Smooth muscle cell (in vitro differentiated cells): Measurements from ENCODE around the gene DLG5. TPM values are rescaled to one million over a fixed set of nuclear protein-coding genes. Genes with fewer than 3 reads are reported as not detected.

Experiments used
- DNase-seq: peaks from one replicate; lab custom pipeline; 2025; ENCODE audit not compliant: unreplicated experiment; lab: John Stamatoyannopoulos, UW
- H2AFZ ChIP-seq: fragments of 200-600 bp; sonication (generic); 2 replicates; pipeline ENCODE4 v1.6.0; 2016; ENCODE audit warnings: antibody characterized with exemption, low read depth, mild to moderate bottlenecking
- H3F3A ChIP-seq: fragments of 200-600 bp; sonication (generic); 2 replicates; pipeline ENCODE4 v1.6.0; 2017; ENCODE audit warnings: antibody characterized with exemption, low read depth
- H3K27ac ChIP-seq: fragments of 200-600 bp; sonication (generic); 2 replicates; pipeline ENCODE4 v1.5.1; 2016; ENCODE audit warnings: low read depth, mild to moderate bottlenecking
- H3K27me3 ChIP-seq: fragments of 200-600 bp; sonication (generic); 2 replicates; pipeline ENCODE4 v1.6.1; 2016; ENCODE audit warnings: low read depth, mild to moderate bottlenecking
- H3K36me3 ChIP-seq: fragments of 200-600 bp; sonication (generic); 2 replicates; pipeline ENCODE4 v1.5.1; 2016; ENCODE audit warnings: low read depth
- H3K4me1 ChIP-seq: fragments of 200-600 bp; sonication (generic); 2 replicates; pipeline ENCODE4 v1.5.1; 2016; ENCODE audit warnings: low read depth
- H3K4me2 ChIP-seq: fragments of 200-600 bp; sonication (generic); 2 replicates; pipeline ENCODE4 v1.6.0; 2016; ENCODE audit warnings: mild to moderate bottlenecking
- H3K4me3 ChIP-seq: fragments of 200-600 bp; sonication (generic); 2 replicates; pipeline ENCODE4 v1.5.1; 2016; ENCODE audit warnings: mild to moderate bottlenecking
- H3K79me2 ChIP-seq: fragments of 200-600 bp; sonication (generic); 2 replicates; pipeline ENCODE4 v1.6.0; 2016; ENCODE audit warnings: low read depth, mild to moderate bottlenecking
- H3K9ac ChIP-seq: fragments of 200-600 bp; sonication (generic); 2 replicates; pipeline ENCODE4 v1.6.0; 2016; ENCODE audit warnings: low read depth
- H3K9me3 ChIP-seq: fragments of 200-600 bp; sonication (generic); replicated peaks from 2 replicates; pipeline ENCODE4 v1.5.1; 2016; ENCODE audit warnings: low read depth
- H4K20me1 ChIP-seq: fragments of 200-600 bp; sonication (generic); 2 replicates; pipeline ENCODE4 v1.6.0; 2016; ENCODE audit warnings: low read depth
- WGBS: methylation state at CpG from one replicate; pipeline ENCODE4 v1.1.7; 2016; ENCODE audit warnings: low lambda C conversion rate; 5-methylcytosine and 5-hydroxymethylcytosine counted together
- polyA plus RNA-seq: library from polyadenylated mRNA; unstranded; fragments of >200 nt; fragmentation: Nextera tagmentation; extraction: Ambion mirVana; gene quantifications from 2 replicates; pipeline ENCODE4 v1.2.1, GENCODE V29; 2016
- total RNA-seq: library from RNA; depleted of rRNA; stranded (reverse); fragments of >200 nt; gene quantifications from 2 replicates; pipeline ENCODE4 v1.2.3, GENCODE V29; 2014
- TF ChIP-seq, protein P1 (sequence below): fragments of 200-600 bp; sonication (generic); IDR thresholded peaks from 2 replicates; pipeline ENCODE4 v1.5.1; 2017; ENCODE audit warnings: borderline replicate concordance, mild to moderate bottlenecking, antibody characterized with exemption; ENCODE audit not compliant: insufficient read depth, poor library complexity, severe bottlenecking

The DLG5 gene
- total and polyA plus RNA-seq, 2 experiments from 2014 or later = 11.3 to 21.8 TPM

DNA sequence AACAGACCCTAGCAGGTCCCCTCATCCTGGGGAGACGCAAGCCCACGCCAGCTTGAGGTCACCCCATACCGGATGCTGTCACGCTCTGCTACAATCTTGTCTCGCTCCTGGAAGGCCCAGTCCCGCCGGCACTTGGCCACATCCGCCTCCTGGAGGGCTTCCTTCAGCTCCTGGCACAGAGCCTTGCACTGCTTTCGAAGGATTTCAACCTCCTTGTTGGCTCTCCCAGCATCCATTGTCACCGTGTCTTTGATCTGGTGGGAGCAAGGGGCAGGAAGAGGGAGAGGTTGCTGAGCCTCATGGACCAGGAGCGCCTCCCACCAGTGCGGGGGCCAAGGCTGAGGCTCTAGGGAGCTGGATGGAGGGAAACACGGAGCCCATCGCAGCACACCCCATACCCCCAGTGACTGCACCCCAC, 90.9 kb downstream of the DLG5 start:
- WGBS = 94% methylated on average over 14 of the region's 14 CpGs
- Histone ChIP-seq H3K27me3 (no peaks in the 10 kb centered on the region), H3K4me1 (peaks cover 10% of the 10 kb centered on the region), H3F3A (no peaks in the 10 kb centered on the region), H3K27ac (no peak overlapping the region), H4K20me1 (peaks cover 3% of the 10 kb centered on the region), H2AFZ (no peak overlapping the region), H3K9ac (no peak overlapping the region), H3K36me3 (peaks cover under 1% of the 10 kb centered on the region), H3K79me2 (no peaks in the 10 kb centered on the region), H3K4me2 (no peak overlapping the region), H3K9me3 (no peaks in the 10 kb centered on the region), H3K4me3 (no peak overlapping the region)
- DNase-seq = no peak
- TF ChIP-seq, protein P1, sequence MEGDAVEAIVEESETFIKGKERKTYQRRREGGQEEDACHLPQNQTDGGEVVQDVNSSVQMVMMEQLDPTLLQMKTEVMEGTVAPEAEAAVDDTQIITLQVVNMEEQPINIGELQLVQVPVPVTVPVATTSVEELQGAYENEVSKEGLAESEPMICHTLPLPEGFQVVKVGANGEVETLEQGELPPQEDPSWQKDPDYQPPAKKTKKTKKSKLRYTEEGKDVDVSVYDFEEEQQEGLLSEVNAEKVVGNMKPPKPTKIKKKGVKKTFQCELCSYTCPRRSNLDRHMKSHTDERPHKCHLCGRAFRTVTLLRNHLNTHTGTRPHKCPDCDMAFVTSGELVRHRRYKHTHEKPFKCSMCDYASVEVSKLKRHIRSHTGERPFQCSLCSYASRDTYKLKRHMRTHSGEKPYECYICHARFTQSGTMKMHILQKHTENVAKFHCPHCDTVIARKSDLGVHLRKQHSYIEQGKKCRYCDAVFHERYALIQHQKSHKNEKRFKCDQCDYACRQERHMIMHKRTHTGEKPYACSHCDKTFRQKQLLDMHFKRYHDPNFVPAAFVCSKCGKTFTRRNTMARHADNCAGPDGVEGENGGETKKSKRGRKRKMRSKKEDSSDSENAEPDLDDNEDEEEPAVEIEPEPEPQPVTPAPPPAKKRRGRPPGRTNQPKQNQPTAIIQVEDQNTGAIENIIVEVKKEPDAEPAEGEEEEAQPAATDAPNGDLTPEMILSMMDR = no peak

DNA sequence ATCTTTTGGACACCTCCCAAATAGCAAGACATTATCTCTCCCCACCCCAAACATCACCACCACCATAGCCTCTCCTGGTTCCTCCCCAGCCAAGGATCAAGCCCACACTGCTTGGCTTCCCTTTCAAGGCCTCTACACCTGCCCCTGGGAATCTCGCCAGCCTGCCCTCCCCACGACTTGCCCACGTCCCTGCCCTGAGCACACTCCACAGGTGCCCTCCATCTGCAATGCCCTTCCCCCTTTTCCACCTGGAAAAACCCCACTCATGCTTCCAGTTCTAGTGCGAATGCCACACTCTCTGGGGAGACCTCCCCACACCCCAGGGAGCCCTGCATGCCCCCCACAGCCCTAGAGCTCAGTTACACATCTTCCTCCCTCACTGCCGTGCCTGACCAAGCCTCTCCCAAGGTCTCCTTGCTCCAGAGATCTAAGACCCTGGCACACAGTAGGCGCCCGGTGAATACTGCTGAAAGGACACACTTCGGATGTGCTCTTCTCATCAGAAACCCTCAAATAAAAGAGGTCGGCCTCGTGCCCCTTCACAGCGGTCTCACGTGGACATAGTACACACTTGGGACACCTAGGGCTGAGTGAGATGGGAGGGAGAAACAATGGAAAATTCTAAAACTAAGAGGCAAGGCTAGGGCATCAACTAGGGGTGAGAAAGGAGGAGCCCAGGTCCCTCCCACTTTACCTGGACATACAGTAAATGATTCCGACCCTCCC, 91.4 kb downstream of the DLG5 start:
- Histone ChIP-seq H3K27ac (no peak overlapping the region), H4K20me1 (peaks cover 3% of the 10 kb centered on the region), H2AFZ (no peak overlapping the region), H3K4me2 (no peak overlapping the region), H3K4me1 (peaks cover 10% of the 10 kb centered on the region), H3K9ac (no peak overlapping the region), H3K9me3 (no peaks in the 10 kb centered on the region), H3K4me3 (no peak overlapping the region), H3K79me2 (no peaks in the 10 kb centered on the region), H3F3A (no peaks in the 10 kb centered on the region), H3K36me3 (peaks cover 6% of the 10 kb centered on the region), H3K27me3 (no peaks in the 10 kb centered on the region)
- TF ChIP-seq, protein P1 = no peak
- DNase-seq = no peak
- 92% methylated on average over 13 of the region's 13 CpGs for WGBS

DNA sequence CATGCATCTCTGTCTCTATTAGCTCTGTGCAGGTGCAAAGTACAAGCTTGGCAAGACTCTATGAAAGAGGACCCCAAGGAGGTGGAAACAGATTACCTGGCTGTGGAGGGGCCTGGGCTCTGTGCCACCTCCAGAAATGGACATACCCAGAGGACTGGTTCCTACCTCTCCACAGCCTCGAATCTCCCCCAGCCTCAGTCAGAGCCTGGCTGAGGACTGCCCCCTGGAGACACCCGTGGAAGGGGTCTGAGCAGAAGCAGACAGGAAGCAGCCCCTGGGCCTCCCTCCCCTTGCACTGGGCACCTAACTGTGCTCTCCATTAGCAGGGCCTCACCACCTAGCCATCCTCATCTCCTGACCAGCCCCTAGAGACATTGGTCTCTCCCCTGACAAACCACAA, 92.0 kb downstream of the DLG5 start:
- H3F3A ChIP-seq = no peaks in the 10 kb centered on the region
- TF ChIP-seq, protein P1 = no peak
- H3K4me1 ChIP-seq = peaks cover 10% of the 10 kb centered on the region
- H3K9ac ChIP-seq = no peak overlapping the region
- H3K36me3 ChIP-seq = peaks cover 6% of the 10 kb centered on the region
- H2AFZ ChIP-seq = no peak overlapping the region
- no peaks in the 10 kb centered on the region for H3K79me2 ChIP-seq
- peaks cover 3% of the 10 kb centered on the region for H4K20me1 ChIP-seq
- H3K9me3 ChIP-seq = no peaks in the 10 kb centered on the region
- no peak overlapping the region for H3K4me3 ChIP-seq
- no peak overlapping the region for H3K4me2 ChIP-seq
- no peak overlapping the region for H3K27ac ChIP-seq
- no peaks in the 10 kb centered on the region for H3K27me3 ChIP-seq
- WGBS = 88% methylated on average over 2 of the region's 2 CpGs
- no peak for DNase-seq

DNA sequence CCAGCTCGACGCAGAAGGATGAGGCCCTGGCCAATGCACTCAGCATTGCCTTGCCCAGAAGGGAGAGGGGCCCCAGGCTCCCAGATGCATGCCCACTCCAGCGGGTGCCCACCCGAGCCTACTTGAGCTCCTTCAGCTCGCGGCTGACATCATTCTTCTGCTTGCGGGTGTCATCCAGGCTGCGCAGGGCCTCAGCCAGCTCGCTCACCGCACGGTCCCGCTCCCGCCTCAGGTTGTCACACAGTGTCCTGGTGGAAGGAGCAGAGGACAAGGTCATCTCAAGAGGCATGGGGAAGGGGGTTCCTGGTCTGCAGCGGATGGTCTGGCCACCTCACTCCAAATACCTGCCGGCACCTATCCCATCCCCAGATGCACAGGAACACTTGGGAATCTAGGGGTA, 92.8 kb downstream of the DLG5 start:
- Histone ChIP-seq H3K4me2 (no peak overlapping the region), H3K36me3 (peaks cover 6% of the 10 kb centered on the region), H3K27me3 (no peaks in the 10 kb centered on the region), H3K27ac (no peak overlapping the region), H3K79me2 (no peaks in the 10 kb centered on the region), H3F3A (no peaks in the 10 kb centered on the region), H3K9ac (no peak overlapping the region), H2AFZ (no peak overlapping the region), H3K4me1 (peaks cover 10% of the 10 kb centered on the region), H3K4me3 (no peak overlapping the region), H4K20me1 (peaks cover 3% of the 10 kb centered on the region), H3K9me3 (no peaks in the 10 kb centered on the region)
- TF ChIP-seq, protein P1 = no peak
- no peak for DNase-seq
- WGBS = 99% methylated on average over 15 of the region's 15 CpGs
